ENCODE results near the gene REV1.

The REV1 gene

GRCh38 chr2:99445065-99445464, 44.8 kb downstream of the REV1 start:
- DNase-seq = no peak

GRCh38 chr2:99444222-99444621, 45.6 kb downstream of the REV1 start:
- DNase-seq = no peak

GRCh38 chr2:99442837-99443236, 47.0 kb downstream of the REV1 start:
- DNase-seq = no peak

- no peak for DNase-seq
These were observed 49.8 kb downstream of the REV1 start for GRCh38 chr2:99439971-99440505.

GRCh38 chr2:99436874-99437273, 52.9 kb downstream of the REV1 start:
- DNase-seq = no peak

- no peak for DNase-seq
These were observed 56.5 kb downstream of the REV1 start for GRCh38 chr2:99433340-99433739.

- no peak for DNase-seq
These were observed 58.1 kb downstream of the REV1 start for GRCh38 chr2:99431587-99432275.

GRCh38 chr2:99430614-99431291, 59.1 kb downstream of the REV1 start:
- no peak for DNase-seq

GRCh38 chr2:99425022-99425421, 64.8 kb downstream of the REV1 start:
- no peak for DNase-seq

- DNase-seq = no peak
These were observed 65.4 kb downstream of the REV1 start for GRCh38 chr2:99424371-99424770.

GRCh38 chr2:99422599-99422998, 67.2 kb downstream of the REV1 start:
- no peak for DNase-seq

GRCh38 chr2:99421469-99421868, 68.3 kb downstream of the REV1 start:
- DNase-seq = no peak

- no peak for DNase-seq
These were observed 69.0 kb downstream of the REV1 start for GRCh38 chr2:99420751-99421299.

- DNase-seq = no peak
These were observed 69.8 kb downstream of the REV1 start for GRCh38 chr2:99420031-99420430.

GRCh38 chr2:99417396-99417795, 72.4 kb downstream of the REV1 start:
- DNase-seq = no peak

GRCh38 chr2:99414566-99414965, 75.3 kb downstream of the REV1 start:
- DNase-seq = no peak

- no peak for DNase-seq
These were observed 79.5 kb downstream of the REV1 start for GRCh38 chr2:99410276-99410675.

- no peak for DNase-seq
These were observed 83.7 kb downstream of the REV1 start for GRCh38 chr2:99406137-99406536.

- no peak for DNase-seq
These were observed 84.8 kb downstream of the REV1 start for GRCh38 chr2:99404797-99405669.

GRCh38 chr2:99404039-99404796, 85.6 kb downstream of the REV1 start:
- DNase-seq = no peak

- no peak for DNase-seq
These were observed 86.3 kb downstream of the REV1 start for GRCh38 chr2:99403524-99403923.

GRCh38 chr2:99403084-99403483, 86.7 kb downstream of the REV1 start:
- DNase-seq = no peak
